Measurements from ENCODE around the gene SLC1A5.

GRCh38 chr19:46726971-46727501 is 61.4 kb downstream of the SLC1A5 start:
- no peak for TF ChIP-seq NFIC (IDR thresholded peaks at IDR 0.05)
- no peak for TF ChIP-seq CEBPB (IDR thresholded peaks at IDR 0.05)
- no peak for TF ChIP-seq TAF1 (IDR thresholded peaks at IDR 0.05; ENCODE audit: low read depth)
- TF ChIP-seq EP300 (IDR thresholded peaks at IDR 0.05; ENCODE audit: borderline replicate concordance) = no peak
- TF ChIP-seq YY1 (IDR thresholded peaks at IDR 0.05; ENCODE audit: low read depth) = no peak
- TF ChIP-seq EGR1 (IDR thresholded peaks at IDR 0.05) = no peak
- TF ChIP-seq RAD21 (IDR thresholded peaks at IDR 0.05; ENCODE audit: low read depth) = no peak
- TF ChIP-seq, protein P1, sequence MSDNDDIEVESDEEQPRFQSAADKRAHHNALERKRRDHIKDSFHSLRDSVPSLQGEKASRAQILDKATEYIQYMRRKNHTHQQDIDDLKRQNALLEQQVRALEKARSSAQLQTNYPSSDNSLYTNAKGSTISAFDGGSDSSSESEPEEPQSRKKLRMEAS (IDR thresholded peaks at IDR 0.05) = no peak
- TF ChIP-seq TCF12 (IDR thresholded peaks at IDR 0.05; ENCODE audit: low read depth) = no peak
- no peak for TF ChIP-seq TEAD4 (IDR thresholded peaks at IDR 0.05)
- no peak for TF ChIP-seq USF1 (IDR thresholded peaks at IDR 0.05)
- TF ChIP-seq FOXM1 (IDR thresholded peaks at IDR 0.05; ENCODE audit: borderline replicate concordance, low read depth) = no peak
- no peak for TF ChIP-seq REST (IDR thresholded peaks at IDR 0.05; ENCODE audit: low read depth)
- TF ChIP-seq CREB1 (IDR thresholded peaks at IDR 0.05; ENCODE audit: low read depth) = no peak

Data from Ishikawa (cell line).